Activated CD4-positive, alpha-beta T cell treated with anti-CD3 and anti-CD28 coated beads for 1 hour (primary cell): Measurements from ENCODE around the gene TAC3.
"Not testable (repeated sequence)": the region's sequence is repeated elsewhere in the genome, so short reads cannot be mapped to it uniquely, and the experiment has no call there.

Experiments
- DNase-seq: peaks from one replicate; pipeline ENCODE4 v3.0.0-alpha.2; 2020

The TAC3 gene

DNA sequence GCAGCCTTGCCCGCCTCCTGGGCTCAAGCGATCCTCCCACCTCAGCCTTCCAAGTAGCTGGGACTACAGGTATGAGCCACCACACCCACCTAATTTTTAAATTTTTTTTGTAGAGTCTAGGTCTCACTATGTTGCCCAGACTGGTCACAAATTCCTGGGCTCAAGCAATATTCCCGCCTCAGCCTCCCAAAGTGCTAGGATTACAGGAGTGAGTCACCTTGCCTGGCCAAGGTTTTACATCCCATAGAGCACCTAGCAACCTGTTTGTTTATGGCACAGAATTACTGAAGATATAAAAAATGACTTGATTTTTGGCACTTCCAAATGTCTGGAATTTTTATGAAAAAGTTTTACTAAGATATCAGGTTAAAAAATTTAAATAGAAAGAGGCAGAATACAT is 17.1 kb upstream of the TAC3 start:
- no peak for DNase-seq

DNA sequence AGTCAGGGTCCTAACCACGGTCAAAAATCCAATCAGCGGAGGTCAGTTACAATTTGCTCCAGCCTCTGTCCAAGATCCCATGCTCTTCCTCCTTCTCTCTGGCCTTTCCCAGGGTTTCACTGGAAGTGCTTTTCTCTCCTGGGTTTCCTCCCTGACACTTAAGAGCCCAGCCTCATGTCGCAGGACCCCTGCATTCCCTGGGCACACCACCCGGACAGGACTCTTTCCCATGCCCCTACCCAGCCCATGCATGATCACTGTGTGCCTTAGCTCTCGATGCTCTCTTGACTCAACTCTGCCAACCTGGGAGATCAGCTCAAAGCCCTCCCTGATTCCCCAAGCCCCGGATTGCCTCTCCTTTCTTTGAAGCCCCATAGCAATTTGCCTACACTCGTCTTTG is 15.5 kb upstream of the TAC3 start:
- DNase-seq, result no peak

DNA sequence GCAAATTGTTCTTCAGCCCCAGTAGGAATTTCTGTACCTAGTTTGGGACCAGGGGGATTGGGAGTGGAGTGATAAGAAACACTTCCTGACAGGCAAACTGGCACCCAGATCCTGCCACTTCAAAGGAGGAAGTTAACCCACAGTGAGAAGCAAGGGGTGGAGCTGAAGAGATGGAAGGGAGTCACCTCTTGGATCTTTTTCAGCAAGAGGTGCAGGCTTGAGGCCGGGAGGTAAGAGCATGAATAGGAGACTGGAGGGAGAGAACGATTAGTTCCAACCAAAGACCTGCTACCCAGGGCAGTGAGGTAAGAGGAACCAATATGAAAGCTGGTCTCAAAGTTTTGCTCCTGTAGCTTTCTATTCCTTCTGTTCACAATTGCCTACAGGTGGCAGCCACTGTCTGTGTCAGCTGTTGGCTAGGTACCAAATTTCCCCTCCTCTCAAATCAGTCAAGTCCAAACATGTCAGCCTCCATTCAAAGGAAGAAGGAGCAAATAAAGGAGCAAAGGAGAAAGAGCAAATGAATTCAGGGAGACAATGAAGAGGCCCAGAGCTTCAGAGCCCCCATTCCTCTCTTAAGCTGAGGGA is 14.9 kb upstream of the TAC3 start:
- no peak for DNase-seq

DNA sequence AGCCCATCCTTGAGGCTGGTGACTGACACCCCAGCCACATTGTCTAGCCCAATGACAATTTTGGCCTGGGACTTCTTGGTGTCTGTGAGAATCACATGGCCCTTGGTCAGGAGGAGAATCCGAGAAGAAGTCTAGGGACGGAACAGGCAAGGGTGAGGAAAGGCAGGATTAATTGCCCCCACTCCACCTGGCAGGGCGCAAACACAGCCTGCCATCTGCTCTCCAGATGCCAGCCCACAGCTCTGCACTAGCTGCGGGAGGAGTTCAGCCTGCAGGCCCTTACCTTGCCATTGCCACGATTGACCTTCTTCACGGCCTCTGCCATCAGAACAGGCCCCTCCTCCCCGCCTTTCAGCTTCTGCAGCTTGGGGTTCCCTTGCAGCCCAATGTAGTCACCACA is 13.1 kb upstream of the TAC3 start:
- no peak for DNase-seq

DNA sequence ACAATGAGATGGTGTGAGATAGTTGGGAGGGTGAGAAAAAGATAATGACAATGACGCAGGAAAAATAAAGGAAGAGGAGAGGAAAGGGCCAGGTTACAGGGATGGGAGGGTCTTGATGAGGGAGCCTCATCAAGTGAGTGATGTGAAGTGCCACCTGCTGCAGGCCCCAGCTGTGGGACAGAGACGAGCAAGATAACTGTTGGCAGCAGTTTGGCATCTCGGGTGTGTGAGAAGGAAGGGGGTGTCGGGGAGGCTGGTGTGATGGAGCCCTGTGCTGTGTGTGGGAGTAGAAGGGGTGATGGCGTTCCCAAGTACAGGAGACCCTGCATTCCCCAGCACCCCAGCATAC is 11.4 kb upstream of the TAC3 start:
- DNase-seq, result no peak

DNA sequence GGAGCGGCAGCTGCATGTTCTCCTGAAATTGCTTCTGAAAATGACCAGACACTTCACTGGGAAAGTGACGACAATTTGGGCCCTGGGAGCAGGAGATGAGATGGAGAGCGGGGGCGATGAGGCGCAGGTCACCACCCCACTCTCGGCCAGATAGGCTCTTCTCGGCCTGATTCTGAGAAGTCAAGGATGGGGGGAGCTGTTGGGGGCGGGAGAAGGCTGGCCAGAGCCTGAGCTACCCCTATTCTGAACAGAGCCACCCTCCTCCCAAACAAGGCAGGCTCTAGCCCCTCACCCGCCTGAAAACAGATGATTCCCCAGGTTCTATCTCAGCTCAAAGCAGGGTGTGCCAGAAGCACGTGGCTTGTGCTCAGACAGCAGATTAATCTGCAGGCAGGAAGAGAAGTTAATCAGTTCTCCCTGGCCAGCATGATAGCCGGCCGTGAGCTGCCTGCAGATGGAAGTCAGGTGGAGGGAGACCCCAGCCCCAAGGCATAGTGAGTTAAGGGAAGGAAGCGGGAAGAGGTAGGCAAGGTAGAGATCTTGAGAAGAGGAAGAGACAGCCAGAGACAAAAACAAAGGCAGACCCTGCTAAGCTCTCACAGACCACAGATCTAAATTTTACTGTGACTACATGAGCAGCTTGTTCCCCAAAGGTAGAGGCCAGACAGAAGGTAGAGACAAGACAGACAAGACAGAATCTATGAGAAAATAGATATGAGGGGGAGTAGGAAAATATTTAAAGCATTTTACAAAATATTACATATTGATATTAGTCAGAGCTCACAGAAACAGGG is 10.9 kb upstream of the TAC3 start:
- DNase-seq, result no peak

GRCh38 chr12:57025196-57025595 is 8.9 kb upstream of the TAC3 start:
- no peak for DNase-seq

DNA sequence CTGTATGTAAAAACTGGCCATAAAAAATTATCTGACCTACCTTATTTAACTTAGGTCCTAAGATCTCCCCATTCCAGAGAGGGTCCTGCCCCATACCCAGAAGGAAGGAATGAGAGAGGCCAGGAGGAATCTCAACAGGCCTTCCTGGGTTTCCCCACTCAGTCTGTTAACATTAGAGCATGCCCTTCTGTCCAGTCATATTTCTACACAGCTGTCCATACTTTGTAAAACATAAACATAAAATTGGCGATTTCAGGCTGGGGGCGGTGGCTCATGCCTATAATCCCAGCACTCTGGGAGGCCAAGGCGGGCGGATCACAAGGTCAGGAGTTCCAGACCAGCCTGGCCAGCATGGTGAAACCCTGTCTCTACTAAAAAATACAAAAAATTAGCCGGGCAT is 6.0 kb upstream of the TAC3 start:
- DNase-seq, result not testable (repeated sequence)

DNA sequence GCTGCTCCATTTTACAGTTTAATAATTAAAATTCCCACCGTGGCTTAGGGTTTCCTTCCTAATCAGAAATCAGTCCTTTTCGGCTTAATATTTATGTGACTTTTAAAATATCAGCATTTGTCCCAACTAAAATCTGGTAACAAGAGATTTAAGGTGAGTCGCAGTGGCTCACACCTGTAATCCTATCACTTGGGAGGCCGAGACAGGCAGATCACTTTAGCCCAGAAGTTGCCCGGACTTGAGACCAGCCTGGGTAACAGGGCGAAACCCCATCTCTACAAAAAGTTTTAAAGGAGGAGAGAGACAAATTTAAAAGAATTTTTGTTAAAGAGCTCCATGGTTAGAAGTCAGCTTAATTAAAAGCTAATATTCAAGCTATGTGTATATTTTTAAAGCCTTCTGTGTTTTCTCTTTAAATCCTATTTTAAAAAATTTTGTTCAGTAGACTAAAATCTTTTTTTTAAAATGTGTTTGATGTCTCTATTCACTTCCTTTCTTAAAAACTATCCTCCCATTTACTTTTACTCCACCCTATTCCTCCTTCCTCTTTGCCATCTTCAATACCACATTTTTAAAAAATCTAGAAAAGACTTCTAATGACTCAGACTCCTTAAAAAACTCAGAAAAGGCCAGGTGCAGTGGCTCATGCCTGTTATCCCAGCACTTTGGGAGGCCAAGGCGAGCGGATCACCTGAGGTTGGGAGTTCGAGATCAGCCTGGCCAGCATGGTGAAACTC is 3.8 kb upstream of the TAC3 start:
- no peak for DNase-seq

DNA sequence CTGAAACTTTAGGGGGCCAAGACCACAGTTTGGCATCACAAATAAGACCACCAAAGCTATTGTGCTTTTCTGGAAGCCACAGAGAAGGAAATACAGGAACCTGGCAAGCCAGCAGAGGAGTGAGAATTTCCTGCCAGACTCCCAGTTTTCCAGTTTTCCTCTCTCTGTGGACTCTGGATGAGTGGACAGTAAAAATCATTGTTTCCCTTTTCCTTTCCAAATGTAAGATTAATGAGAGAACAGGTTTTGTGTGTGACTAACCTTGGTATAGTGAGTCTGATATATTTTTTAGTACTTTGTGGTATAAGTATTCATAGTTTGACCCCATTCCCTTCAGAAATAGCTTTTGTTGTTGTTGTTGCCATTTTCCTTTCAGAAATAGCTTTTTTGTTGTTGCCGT is 2.6 kb upstream of the TAC3 start:
- no peak for DNase-seq

- DNase-seq, result not testable (repeated sequence)
Observed at GRCh38 chr12:57018353-57018752, 2.0 kb upstream of the TAC3 start.

DNA sequence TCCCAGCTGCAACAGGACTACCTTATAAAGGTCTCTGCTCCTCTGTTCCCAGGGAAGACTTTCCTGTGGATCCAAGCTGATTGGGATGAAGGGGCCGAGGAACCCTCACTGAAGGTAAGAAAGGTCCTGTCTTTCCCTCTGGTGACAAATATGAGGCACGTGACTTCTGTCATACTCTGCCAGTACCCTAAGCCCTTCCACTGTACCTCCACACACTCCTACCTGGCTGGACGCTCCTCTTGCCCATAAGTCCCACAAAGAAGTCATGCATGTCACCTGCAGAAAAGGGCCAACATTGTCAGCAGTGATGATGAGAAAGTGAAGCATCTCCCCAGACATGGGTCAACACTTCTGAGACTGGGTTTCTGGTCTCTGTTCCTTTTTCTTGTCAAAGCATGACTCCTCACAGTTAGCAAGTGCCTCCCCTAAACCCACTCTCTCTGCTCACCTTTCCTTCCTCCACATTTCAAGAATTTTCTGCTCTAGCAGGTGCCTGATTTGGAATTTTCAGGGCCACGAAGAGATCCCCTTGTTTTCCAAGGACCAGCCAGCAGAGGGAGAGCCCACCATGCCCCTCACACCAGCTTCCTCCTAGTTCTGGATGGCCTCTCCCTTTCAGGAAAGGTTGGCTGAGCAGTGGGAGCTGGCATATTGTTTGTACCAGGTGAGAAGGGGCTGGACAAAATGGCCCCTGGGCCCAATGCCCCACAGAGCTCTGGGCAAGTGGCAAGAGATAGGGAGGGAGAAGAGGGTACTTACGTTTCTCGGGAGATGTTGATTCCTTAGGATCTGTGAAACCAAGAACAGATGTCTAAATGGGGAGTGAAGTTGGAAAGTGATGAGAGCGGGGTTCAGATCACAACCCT is 3.5 kb downstream of the TAC3 start:
- no peak for DNase-seq

GRCh38 chr12:57011438-57012424 is 4.6 kb downstream of the TAC3 start:
- DNase-seq, result no peak

- DNase-seq, result no peak
Observed at GRCh38 chr12:57010627-57011247, 5.6 kb downstream of the TAC3 start.

- no peak for DNase-seq
Observed at GRCh38 chr12:57009949-57010626, 6.2 kb downstream of the TAC3 start.

GRCh38 chr12:57008178-57008577 is 8.2 kb downstream of the TAC3 start:
- no peak for DNase-seq

DNA sequence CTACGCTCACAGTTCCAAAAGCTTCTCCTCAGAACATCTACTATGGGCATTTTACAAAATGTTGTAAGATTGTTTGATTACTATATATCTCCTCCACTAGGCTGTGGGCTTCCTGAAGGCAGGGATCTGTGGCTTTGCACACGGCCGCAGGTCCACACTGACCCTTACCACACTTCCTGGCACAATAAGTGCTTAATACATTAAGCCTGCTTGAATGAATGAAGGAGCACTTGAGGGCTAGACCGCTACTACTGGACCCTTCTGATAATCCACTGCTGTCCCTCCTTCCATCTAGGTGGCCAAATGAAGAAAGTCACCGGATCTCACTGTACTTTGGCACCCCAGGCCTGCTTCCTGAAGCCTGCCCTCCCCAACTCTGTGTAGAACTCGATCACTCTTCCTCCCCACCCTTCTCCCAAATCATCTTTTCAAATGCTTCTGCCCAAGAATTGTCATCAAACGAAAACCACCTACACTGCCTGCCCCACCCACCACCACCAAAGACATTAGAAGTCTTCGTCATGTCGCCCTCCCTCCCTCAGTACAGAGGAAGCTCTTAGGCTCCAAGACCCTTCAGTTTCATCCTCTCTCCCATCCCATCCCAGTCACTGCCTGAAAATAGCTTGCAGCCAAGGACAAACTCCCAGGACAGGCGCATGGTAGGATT is 9.4 kb downstream of the TAC3 start:
- no peak for DNase-seq

DNA sequence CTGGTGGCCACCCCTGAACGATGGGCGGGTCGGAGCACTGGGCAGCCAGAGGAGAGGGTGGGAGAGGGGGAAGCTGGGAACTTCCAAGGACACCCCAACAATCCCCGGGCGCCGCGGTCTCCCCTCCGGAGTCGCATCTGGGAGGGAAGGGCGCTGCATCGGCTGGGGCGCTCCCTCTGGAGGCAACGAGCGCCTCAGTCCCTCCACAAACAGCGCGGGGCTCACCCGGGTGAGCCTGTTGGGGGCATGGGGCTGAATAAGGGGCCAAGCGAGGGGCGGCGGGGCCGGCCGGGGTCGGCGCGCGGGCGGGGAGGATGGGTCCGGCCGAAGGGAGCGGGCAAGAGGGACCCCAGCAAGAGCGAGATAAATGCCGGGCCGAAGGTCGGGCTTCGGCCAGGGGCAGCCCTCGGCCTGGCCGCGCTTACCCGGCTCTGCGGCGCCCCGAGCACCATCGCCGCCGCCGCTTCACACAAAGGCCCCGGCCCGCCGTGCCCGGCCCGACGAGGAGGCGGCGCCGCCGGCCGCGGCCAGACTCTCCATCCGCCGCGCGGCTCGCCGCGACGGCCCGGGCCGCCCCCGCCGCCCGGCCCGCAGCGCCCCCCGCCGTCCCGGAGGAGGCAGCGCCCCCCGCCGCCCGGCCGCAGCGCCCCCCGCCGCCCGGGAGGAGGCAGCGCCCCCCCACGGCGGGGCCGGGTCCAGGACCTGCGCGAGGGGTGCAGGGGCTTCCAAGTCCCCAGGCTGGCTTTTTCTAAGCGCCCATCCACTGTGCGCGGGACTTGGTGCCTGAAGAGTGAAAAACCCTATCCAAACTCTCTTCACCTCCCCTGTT is 10.1 kb downstream of the TAC3 start, which contains the start of gene ZBTB39:
Gene ZBTB39, minus strand, starts transcription at position 567 of the 829 bp plus-strand sequence. CDS start 1,629 bp downstream, outside the sequence.
- peak; percentile 51 for DNase-seq

DNA sequence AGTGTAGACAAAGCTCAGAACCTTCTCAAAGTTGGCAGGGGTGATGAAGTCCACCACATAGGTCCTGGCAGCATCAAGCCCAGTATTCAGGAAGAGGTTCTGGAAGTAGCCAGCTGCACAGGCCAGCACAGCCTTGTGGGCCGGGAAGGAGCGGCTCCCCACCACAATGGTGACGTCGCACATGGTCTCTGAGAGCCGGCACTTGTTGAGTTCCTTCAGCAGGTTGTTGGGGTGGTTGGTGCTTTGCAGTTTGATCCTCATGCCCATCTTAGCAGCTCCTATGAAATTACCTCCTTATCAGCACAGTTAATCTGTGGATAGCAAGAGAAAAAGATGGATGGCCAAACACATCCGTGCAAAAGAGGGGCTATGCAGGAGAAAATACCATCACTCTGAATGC is 11.7 kb downstream of the TAC3 start:
- DNase-seq, result no peak
